Skeletal muscle satellite cell (primary cell): ENCODE measurements around the gene ENO4.

Source experiments
- H3K27me3 ChIP-seq: 2 replicates; pipeline ENCODE4 v1.7.0; 2013; ENCODE audit warnings: low read length; ENCODE audit not compliant: control insufficient read depth, insufficient read depth
- H3K36me3 ChIP-seq: 2 replicates; pipeline ENCODE4 v1.7.0; 2013; ENCODE audit warnings: mild to moderate bottlenecking, control low read depth, low read length; ENCODE audit not compliant: insufficient read depth
- H3K4me1 ChIP-seq: 2 replicates; pipeline ENCODE4 v1.7.0; 2013; ENCODE audit warnings: low read length; ENCODE audit not compliant: control insufficient read depth, insufficient read depth
- H3K4me2 ChIP-seq: 2 replicates; pipeline ENCODE4 v1.7.0; 2013; ENCODE audit warnings: mild to moderate bottlenecking, low read length
- H3K4me3 ChIP-seq: 2 replicates; pipeline ENCODE4 v1.7.0; 2013; ENCODE audit warnings: low read length
- H3K9ac ChIP-seq: 2 replicates; pipeline ENCODE4 v1.7.0; 2013; ENCODE audit warnings: mild to moderate bottlenecking, low read depth, low read length, moderate library complexity
- H3K9me3 ChIP-seq: replicated peaks from 2 replicates; pipeline ENCODE4 v1.7.0; 2013; ENCODE audit warnings: mild to moderate bottlenecking, control low read depth, low read length

Gene ENO4

GRCh38 chr10:116919706-116920105 is 70.4 kb downstream of the ENO4 start:
- Histone ChIP-seq H3K4me2 (no peak overlapping the region), H3K27me3 (no peaks in the 10 kb centered on the region), H3K9me3 (no peaks in the 10 kb centered on the region), H3K9ac (no peak overlapping the region), H3K4me3 (no peak overlapping the region), H3K4me1 (no peaks in the 10 kb centered on the region), H3K36me3 (peaks cover 3% of the 10 kb centered on the region)

- Histone ChIP-seq H3K9ac (no peak overlapping the region), H3K9me3 (no peaks in the 10 kb centered on the region), H3K4me2 (no peak overlapping the region), H3K36me3 (peaks cover 6% of the 10 kb centered on the region), H3K27me3 (no peaks in the 10 kb centered on the region), H3K4me3 (no peak overlapping the region), H3K4me1 (no peaks in the 10 kb centered on the region)
Measured at GRCh38 chr10:116925056-116925455, 75.8 kb downstream of the ENO4 start.

GRCh38 chr10:116926426-116926825 is 77.1 kb downstream of the ENO4 start:
- Histone ChIP-seq H3K9me3 (no peaks in the 10 kb centered on the region), H3K4me1 (no peaks in the 10 kb centered on the region)

GRCh38 chr10:116931806-116932205 is 82.5 kb downstream of the ENO4 start:
- Histone ChIP-seq H3K4me3 (no peak overlapping the region), H3K4me2 (no peak overlapping the region), H3K9me3 (no peaks in the 10 kb centered on the region), H3K9ac (no peak overlapping the region), H3K4me1 (no peaks in the 10 kb centered on the region), H3K27me3 (no peaks in the 10 kb centered on the region), H3K36me3 (peaks cover 3% of the 10 kb centered on the region)

More at GRCh38 chr10:116926426-116926825, 77.1 kb downstream of the ENO4 start:
- Histone ChIP-seq H3K9ac (no peak overlapping the region), H3K27me3 (no peaks in the 10 kb centered on the region), H3K4me3 (no peak overlapping the region), H3K36me3 (peaks cover 3% of the 10 kb centered on the region), H3K4me2 (no peak overlapping the region)
